ENCODE measurements around the gene BCL2L11. TPM values are rescaled to one million over a fixed set of nuclear protein-coding genes. Genes with fewer than 3 reads are reported as not detected.
A peak's percentile ranks its signal among the peaks of the same experiment; 100 is the strongest.

BCL2L11 gene
- total and polyA plus RNA-seq, 11 donors, result 1.9 to 16.2 (median 6.9) TPM

DNA sequence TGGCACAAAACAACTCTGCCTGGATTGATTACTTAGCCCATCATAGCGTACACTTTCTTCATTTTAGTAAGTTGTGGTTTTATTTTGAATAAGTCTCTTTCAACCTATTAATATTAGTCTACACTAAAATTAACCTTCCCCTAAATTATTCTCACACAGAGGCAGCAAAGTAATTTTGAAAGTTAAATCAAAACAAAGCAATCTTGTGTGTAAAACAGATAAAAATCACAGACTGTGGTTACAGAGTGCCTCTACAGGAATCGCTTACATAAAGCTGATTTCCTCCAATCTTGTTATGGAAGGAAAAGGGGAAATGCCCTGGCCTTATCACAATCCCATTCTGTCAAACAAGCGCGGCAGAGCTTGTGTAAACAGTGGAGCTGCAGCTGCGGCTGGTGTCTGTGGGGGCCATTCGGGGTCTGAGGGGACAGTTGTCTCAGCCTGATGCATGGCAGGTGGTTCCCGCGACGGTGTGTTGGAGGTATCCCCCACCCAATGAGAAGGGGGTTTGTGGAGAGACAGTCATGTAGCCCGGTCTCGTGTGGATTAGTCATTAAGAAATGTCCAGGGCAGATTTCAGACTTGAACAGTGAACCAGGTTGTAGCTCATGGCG lies 42.1 kb downstream of the BCL2L11 start:
- Histone ChIP-seq H3K4me3 (no peak overlapping the region), H3K36me3 (peaks cover 0 to 36% (median 18%) of the 10 kb centered on the region in 9 donors), H3K27ac (no peak overlapping the region), H3K4me1 (peaks cover 0 to 47% (median 34%) of the 10 kb centered on the region in 12 donors), H3K9me3 (no peaks in the 10 kb centered on the region), H3K27me3 (no peaks in the 10 kb centered on the region)
- no peak for DNase-seq
- TF ChIP-seq POLR2A (IDR thresholded peaks at IDR 0.05), result no peak
- TF ChIP-seq, protein P1, sequence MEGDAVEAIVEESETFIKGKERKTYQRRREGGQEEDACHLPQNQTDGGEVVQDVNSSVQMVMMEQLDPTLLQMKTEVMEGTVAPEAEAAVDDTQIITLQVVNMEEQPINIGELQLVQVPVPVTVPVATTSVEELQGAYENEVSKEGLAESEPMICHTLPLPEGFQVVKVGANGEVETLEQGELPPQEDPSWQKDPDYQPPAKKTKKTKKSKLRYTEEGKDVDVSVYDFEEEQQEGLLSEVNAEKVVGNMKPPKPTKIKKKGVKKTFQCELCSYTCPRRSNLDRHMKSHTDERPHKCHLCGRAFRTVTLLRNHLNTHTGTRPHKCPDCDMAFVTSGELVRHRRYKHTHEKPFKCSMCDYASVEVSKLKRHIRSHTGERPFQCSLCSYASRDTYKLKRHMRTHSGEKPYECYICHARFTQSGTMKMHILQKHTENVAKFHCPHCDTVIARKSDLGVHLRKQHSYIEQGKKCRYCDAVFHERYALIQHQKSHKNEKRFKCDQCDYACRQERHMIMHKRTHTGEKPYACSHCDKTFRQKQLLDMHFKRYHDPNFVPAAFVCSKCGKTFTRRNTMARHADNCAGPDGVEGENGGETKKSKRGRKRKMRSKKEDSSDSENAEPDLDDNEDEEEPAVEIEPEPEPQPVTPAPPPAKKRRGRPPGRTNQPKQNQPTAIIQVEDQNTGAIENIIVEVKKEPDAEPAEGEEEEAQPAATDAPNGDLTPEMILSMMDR (IDR thresholded peaks at IDR 0.05), result no peak
- ATAC-seq, result no peak
- 55 to 69% (median 57%) methylated on average over 12 of the region's 12 CpGs for WGBS, 4 donors
- intact Hi-C loops (cut with DNase I), result loop anchor here in 3 of 10 donors (5.0 to 10.0 kb wide), 2 partner anchors 41 to 72 kb away; partner anchors contain the start of gene BCL2L11 (in 3 of the 3)

DNA sequence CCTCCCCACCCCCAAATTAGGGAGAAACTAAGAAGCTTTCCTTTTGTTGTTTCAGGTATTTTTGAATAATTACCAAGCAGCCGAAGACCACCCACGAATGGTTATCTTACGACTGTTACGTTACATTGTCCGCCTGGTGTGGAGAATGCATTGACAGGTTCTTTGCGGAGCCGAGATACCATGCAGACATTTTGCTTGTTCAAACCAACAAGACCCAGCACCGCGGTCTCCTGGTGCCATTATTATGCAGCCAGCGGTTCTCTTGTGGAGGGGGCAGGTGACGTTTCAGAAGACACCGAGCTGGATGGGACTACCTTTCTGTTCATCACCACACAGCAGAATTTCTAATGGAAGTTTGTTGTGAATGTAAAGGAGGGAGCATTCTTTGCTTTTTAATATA lies 43.4 kb downstream of the BCL2L11 start:
- Histone ChIP-seq H3K27me3 (no peaks in the 10 kb centered on the region), H3K27ac (no peak overlapping the region), H3K36me3 (peaks cover 0 to 29% (median 16%) of the 10 kb centered on the region in 9 donors), H3K9me3 (no peaks in the 10 kb centered on the region), H3K4me3 (no peak overlapping the region), H3K4me1 (peaks cover 0 to 50% (median 37%) of the 10 kb centered on the region in 12 donors)
- intact Hi-C loops (cut with DNase I), result loop anchor here in 3 of 10 donors (5.0 to 10.0 kb wide), 2 partner anchors 42 to 71 kb away; partner anchors contain the start of gene BCL2L11 (in 3 of the 3)
- DNase-seq, result no peak
- TF ChIP-seq, protein P1 (IDR thresholded peaks at IDR 0.05), result no peak
- no peak for TF ChIP-seq POLR2A (IDR thresholded peaks at IDR 0.05)
- WGBS, 4 donors, result 91 to 93% (median 92%) methylated on average over 12 of the region's 12 CpGs
- ATAC-seq, result no peak

DNA sequence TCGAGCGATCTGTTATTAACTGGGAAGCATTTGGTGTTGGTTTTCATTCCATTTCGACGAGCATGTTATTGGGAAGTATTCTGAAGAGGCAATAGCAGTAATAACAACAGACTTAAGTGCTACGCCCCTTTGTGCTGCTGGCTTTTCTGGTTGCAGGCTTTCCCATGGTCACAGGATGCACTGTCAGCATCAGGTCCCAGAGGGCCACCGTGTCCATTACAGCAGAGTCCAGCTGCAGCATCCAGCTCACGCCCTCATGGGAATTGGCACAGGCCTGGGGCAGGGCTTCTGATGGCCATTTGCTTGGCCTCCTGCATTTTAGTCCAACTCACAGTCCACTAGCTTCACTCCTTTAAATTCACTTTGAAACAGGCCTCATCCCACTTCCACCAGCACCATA lies 44.4 kb downstream of the BCL2L11 start:
- 56 to 72% (median 64%) methylated on average over 7 of the region's 7 CpGs for WGBS, 4 donors
- Histone ChIP-seq H3K9me3 (no peaks in the 10 kb centered on the region), H3K4me3 (no peak overlapping the region), H3K4me1 (peaks cover 0 to 44% (median 31%) of the 10 kb centered on the region in 12 donors), H3K27ac (peak overlapping the region in 1 of 12 donors; percentile 7), H3K36me3 (peaks cover 0 to 29% (median 16%) of the 10 kb centered on the region in 9 donors), H3K27me3 (no peaks in the 10 kb centered on the region)
- ATAC-seq, result peak; percentile 30 to 55 (median 40)
- TF ChIP-seq, protein P1 (IDR thresholded peaks at IDR 0.05), result no peak
- no peak for TF ChIP-seq POLR2A (IDR thresholded peaks at IDR 0.05)
- intact Hi-C loops (cut with DNase I), result loop anchor here in 1 of 10 donors (5.0 to 10.0 kb wide), 2 partner anchors 33 to 70 kb away; no protein-coding TSS in a partner anchor
- DNase-seq, result peak; percentile 55 to 84 (median 76)

DNA sequence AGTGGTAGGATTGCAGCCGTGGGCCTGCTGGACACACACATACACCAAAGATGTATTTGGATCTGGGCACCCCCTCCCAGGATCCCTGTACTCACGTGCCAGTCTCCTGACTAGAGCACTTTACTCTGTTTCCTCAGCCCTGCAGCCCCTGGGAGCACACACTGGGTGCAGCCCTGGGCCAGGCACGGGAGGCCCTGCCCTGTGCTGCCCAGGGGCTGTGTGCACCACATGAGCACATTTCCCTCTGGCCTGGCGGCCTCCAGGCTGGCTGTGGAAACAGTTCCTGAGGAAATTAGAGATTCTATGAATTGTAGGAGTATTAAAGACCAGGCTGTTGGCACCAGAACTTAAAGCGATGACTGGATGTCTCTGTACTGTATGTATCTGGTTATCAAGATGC lies 45.4 kb downstream of the BCL2L11 start:
- H3K9me3 ChIP-seq, result no peaks in the 10 kb centered on the region
- H3K36me3 ChIP-seq, result peaks cover 0 to 29% (median 16%) of the 10 kb centered on the region in 9 donors
- intact Hi-C loops (cut with DNase I), result loop anchor here in 1 of 10 donors (5.0 to 10.0 kb wide), 2 partner anchors 34 to 69 kb away; no protein-coding TSS in a partner anchor
- no peaks in the 10 kb centered on the region for H3K27me3 ChIP-seq
- WGBS, 4 donors, result 93 to 97% (median 94%) methylated on average over 5 of the region's 5 CpGs
- H3K4me1 ChIP-seq, result peaks cover 0 to 42% (median 29%) of the 10 kb centered on the region in 12 donors
- no peak for DNase-seq
- no peak overlapping the region for H3K4me3 ChIP-seq
- TF ChIP-seq POLR2A (IDR thresholded peaks at IDR 0.05), result no peak
- TF ChIP-seq, protein P1 (IDR thresholded peaks at IDR 0.05), result no peak
- no peak for ATAC-seq
- no peak overlapping the region for H3K27ac ChIP-seq

Measured in heart left ventricle (tissue), 16 donors.